GM23248 (cell line): ENCODE data around the gene LTBP3. TPM values are rescaled to one million over a fixed set of nuclear protein-coding genes. Genes with fewer than 3 reads are reported as not detected.
A peak's percentile ranks its signal among the peaks of the same experiment; 100 is the strongest.

Source experiments
- DNase-seq: peaks from one replicate; pipeline ENCODE4 v3.0.0-alpha.2; 2015
- H2AFZ ChIP-seq: fragments of 200-600 bp; sonication (generic); 2 replicates; pipeline ENCODE4 v1.6.1; 2016; ENCODE audit warnings: antibody characterized with exemption
- H3F3A ChIP-seq: fragments of 200-600 bp; sonication (generic); 2 replicates; pipeline ENCODE4 v1.6.1; 2016; ENCODE audit warnings: mild to moderate bottlenecking, antibody characterized with exemption, mixed run types; ENCODE audit not compliant: insufficient read depth
- H3K27ac ChIP-seq: fragments of 200-600 bp; sonication (generic); 2 replicates; pipeline ENCODE4 v1.5.1; 2016; ENCODE audit warnings: mild to moderate bottlenecking
- H3K27me3 ChIP-seq: fragments of 200-600 bp; sonication (generic); replicated peaks from 2 replicates; pipeline ENCODE4 v1.6.1; 2016; ENCODE audit warnings: mild to moderate bottlenecking; ENCODE audit not compliant: insufficient read depth
- H3K36me3 ChIP-seq: fragments of 200-600 bp; sonication (generic); 2 replicates; pipeline ENCODE4 v1.6.1; 2016; ENCODE audit warnings: low read depth, mild to moderate bottlenecking
- H3K4me1 ChIP-seq: fragments of 200-600 bp; sonication (generic); 2 replicates; pipeline ENCODE4 v1.6.1; 2016; ENCODE audit warnings: mild to moderate bottlenecking; ENCODE audit not compliant: insufficient read depth
- H3K4me2 ChIP-seq: fragments of 200-600 bp; sonication (generic); one replicate; pipeline ENCODE4 v1.6.1; 2016; ENCODE audit warnings: mild to moderate bottlenecking; ENCODE audit not compliant: unreplicated experiment
- H3K4me3 ChIP-seq: fragments of 200-600 bp; sonication (generic); 2 replicates; pipeline ENCODE4 v1.5.1; 2016; ENCODE audit warnings: mild to moderate bottlenecking
- H3K79me2 ChIP-seq: fragments of 200-600 bp; sonication (generic); 2 replicates; pipeline ENCODE4 v1.6.1; 2016; ENCODE audit warnings: mild to moderate bottlenecking; ENCODE audit not compliant: insufficient read depth
- H3K9ac ChIP-seq: fragments of 200-600 bp; sonication (generic); 2 replicates; pipeline ENCODE4 v1.6.1; 2016; ENCODE audit warnings: mild to moderate bottlenecking
- H3K9me2 ChIP-seq: fragments of 200-600 bp; sonication (generic); 2 replicates; pipeline ENCODE4 v1.6.1; 2016; ENCODE audit warnings: mixed run types, mild to moderate bottlenecking, moderate library complexity; ENCODE audit not compliant: insufficient read depth
- H3K9me3 ChIP-seq: fragments of 200-600 bp; sonication (generic); one replicate; pipeline ENCODE4 v1.6.1; 2017; ENCODE audit warnings: low read depth
- H4K20me1 ChIP-seq: fragments of 200-600 bp; sonication (generic); 2 replicates; pipeline ENCODE4 v1.6.0; 2016; ENCODE audit not compliant: insufficient read depth
- EZH2 ChIP-seq: fragments of 200-600 bp; sonication (generic); IDR thresholded peaks from 2 replicates; pipeline ENCODE4 v1.6.1; 2018; ENCODE audit warnings: antibody characterized with exemption, mild to moderate bottlenecking; ENCODE audit not compliant: insufficient read depth, poor library complexity, severe bottlenecking
- EZH2phosphoT487 ChIP-seq: fragments of 200-600 bp; sonication (generic); IDR thresholded peaks from 2 replicates; pipeline ENCODE4 v1.6.1; 2018; ENCODE audit warnings: antibody characterized with exemption, moderate library complexity, mild to moderate bottlenecking, low read depth; ENCODE audit not compliant: insufficient read depth
- WGBS, 2 experiments: methylation state at CpG; one replicate each; pipeline ENCODE4 v1.1.6; 2015 to 2017; ENCODE audit warnings: low lambda C conversion rate in 2 of 2, low coverage in 1 of 2; ENCODE audit errors: missing lambda C conversion rate in 2 of 2; 5-methylcytosine and 5-hydroxymethylcytosine counted together
- in situ Hi-C: fragments of 300-500 bp; cut with MboI; formaldehyde crosslinking; loops from 2 replicates; pipeline ENCODE4 v1.15.0; 2020
- polyA plus RNA-seq: library from polyadenylated mRNA; unstranded; fragments of >200 nt; fragmentation: Nextera tagmentation; extraction: Ambion mirVana; gene quantifications from 2 replicates; pipeline ENCODE4 v1.2.1, GENCODE V29; 2016
- total RNA-seq: library from RNA; depleted of rRNA; stranded (reverse); fragments of >200 nt; shearing (Covaris generic); gene quantifications from 2 replicates; pipeline ENCODE4 v1.2.3, GENCODE V29; 2014

LTBP3 gene
- total and polyA plus RNA-seq, 2 experiments from 2014 or later, result 39.6 to 112 TPM

DNA sequence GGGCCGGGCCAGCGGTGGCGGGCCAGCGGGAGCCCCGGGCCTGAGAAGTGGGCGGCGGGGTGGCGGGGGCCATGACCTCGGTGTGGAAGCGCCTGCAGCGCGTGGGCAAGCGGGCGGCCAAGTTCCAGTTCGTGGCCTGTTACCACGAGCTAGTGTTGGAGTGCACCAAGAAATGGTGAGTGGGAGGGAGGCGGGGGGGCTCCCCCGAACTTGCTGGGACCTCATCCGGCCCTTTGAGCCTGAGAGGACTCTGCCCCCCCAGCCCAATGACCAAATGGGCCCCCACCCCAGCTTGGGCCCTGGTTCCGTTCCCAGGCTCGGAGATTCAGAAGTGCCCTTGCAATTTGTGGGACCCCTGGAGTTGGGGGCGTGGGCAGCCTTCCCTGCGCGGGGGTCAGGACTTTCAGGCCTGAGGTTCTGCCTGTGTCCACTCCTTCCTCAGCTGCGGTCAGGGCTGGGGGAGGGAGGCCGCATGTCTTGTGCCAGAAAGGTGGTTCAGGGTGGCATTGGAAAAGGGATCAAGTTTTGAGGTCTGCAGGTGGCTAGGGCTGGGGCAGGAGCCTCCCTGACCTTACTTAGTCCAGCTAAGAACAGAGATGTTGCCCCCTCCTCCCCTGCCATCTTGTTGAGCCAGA lies 18.2 kb upstream of the LTBP3 start:
- in situ Hi-C loops, result no loop called here
- Histone ChIP-seq H3K4me1 (peaks cover 32% of the 10 kb centered on the region), H3K36me3 (no peaks in the 10 kb centered on the region; the same call in 1 of the 2 replicates), H3K4me2 (peak overlapping the region; percentile 88), H3K79me2 (peaks cover 48% of the 10 kb centered on the region), H3K9me2 (no peaks in the 10 kb centered on the region), H3K27me3 (no peaks in the 10 kb centered on the region), H3K9ac (peak overlapping the region; percentile 88), H3K27ac (peak overlapping the region; percentile 77), H3K4me3 (peak overlapping the region; percentile 92), H3F3A (peaks cover 10% of the 10 kb centered on the region), H3K9me3 (no peaks in the 10 kb centered on the region), H4K20me1 (no peaks in the 10 kb centered on the region), H2AFZ (0 out of 2 replicates have a peak overlapping the region, but pooled peaks have one; percentile 25)
- TF ChIP-seq EZH2 (no peak), EZH2phosphoT487 (no peak)
- DNase-seq, result peak; percentile 41
- WGBS, 2 experiments, result 3% methylated on average over 16 to 23 of the region's 26 CpGs

DNA sequence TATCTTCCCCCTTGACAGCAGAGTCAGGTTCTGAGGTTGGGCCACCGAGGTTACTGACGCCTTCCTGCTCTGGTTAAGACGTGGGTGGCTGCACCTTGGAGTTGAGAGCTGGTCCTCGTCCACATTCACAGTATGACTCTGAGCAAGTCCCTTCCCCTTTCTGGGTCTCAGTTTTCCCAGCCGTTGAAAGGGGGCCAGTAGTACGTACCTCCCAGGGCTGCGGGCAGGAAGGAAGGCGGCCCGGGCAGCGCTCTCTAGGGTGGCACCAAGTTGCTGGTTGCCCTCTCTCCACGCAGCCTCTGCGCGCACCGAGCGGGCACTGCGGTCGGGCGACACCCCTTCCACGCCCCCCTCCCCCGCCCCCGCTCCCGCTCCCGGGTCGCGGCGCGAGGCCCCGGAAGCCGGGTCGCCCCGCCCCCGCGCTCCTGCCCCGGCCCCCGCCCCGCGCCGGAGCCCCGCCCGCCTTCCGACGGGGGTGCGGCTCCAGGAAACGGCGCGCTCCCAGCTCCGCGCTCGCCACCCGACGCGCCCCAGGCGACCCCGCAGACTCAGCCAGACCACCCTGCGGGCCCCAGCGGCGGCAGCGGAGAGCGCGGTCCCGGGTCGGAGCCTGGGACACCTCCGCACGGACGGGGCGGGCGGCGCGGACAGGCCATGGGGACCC lies 17.5 kb upstream of the LTBP3 start, which contains the start of gene EHBP1L1:
TSS of gene EHBP1L1 (plus strand) at position 486 of the 664 bp plus-strand sequence. CDS start 250 bp downstream, outside the sequence.
- in situ Hi-C loops, result no loop called here
- H3K9me2 ChIP-seq, result no peaks in the 10 kb centered on the region
- H4K20me1 ChIP-seq, result no peaks in the 10 kb centered on the region
- peak within 1 kb of the TSS; percentile 92 for H3K4me3 ChIP-seq
- no peaks in the 10 kb centered on the region; the same call in 1 of the 2 replicates for H3K36me3 ChIP-seq
- H3K4me1 ChIP-seq, result peaks cover 36% of the 10 kb centered on the region
- H3F3A ChIP-seq, result peaks cover 10% of the 10 kb centered on the region
- H2AFZ ChIP-seq, result 0 out of 2 replicates have a peak within 1 kb of the TSS, but pooled peaks have one; percentile 25
- H3K27me3 ChIP-seq, result no peaks in the 10 kb centered on the region
- peak within 1 kb of the TSS; percentile 88 for H3K9ac ChIP-seq
- WGBS, 2 experiments, result 1 to 2% methylated on average over 33 to 46 of the region's 69 CpGs
- no peaks in the 10 kb centered on the region for H3K9me3 ChIP-seq
- peak; percentile 78 for DNase-seq
- peak within 1 kb of the TSS; percentile 88 for H3K4me2 ChIP-seq
- no peak for TF ChIP-seq EZH2
- TF ChIP-seq EZH2phosphoT487, result no peak
- H3K79me2 ChIP-seq, result peaks cover 54% of the 10 kb centered on the region
- peak within 1 kb of the TSS; percentile 77 for H3K27ac ChIP-seq

DNA sequence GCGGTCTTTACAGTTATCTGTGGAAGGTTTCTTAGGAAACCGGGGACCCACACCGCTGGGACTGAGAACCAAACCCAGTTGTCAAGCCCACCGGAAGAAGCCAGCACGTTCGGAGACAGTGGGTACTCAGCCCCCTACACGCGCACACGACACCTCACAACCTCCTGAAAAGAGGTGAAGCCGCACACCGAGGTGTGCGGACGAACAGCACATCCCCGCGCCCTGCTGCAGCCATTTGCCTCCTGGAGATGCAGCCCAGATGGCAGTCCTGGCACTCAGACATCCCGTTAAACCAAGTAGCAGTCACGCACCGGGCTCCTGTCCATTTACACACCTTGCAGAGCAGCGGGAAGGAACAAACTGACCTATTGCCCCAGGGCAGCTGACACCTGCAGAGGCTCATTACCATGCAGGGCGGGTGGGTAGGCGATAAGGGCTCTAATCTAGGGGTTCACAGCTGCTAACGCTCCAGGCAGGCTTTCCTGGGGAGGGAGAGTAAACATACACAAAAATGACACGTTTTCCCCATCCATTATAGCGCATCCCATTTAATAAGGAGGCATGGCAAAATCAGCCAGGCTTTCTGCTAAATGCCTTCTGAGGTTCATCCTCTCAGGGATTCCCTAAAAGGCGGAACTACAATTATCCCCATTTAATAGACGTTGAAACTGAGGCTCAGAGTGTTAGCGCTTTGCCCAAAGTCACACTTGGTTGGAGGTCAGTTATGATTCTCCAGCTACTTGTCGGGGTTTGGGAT lies 16.8 kb upstream of the LTBP3 start:
- Histone ChIP-seq H3K4me2 (peak overlapping the region; percentile 70), H4K20me1 (no peaks in the 10 kb centered on the region), H2AFZ (no peak overlapping the region), H3K9me2 (no peaks in the 10 kb centered on the region), H3K4me3 (peak overlapping the region; percentile 92), H3K36me3 (no peaks in the 10 kb centered on the region), H3K4me1 (peaks cover 36% of the 10 kb centered on the region), H3K9me3 (no peaks in the 10 kb centered on the region), H3F3A (peaks cover 10% of the 10 kb centered on the region), H3K27me3 (no peaks in the 10 kb centered on the region), H3K79me2 (peaks cover 59% of the 10 kb centered on the region), H3K9ac (peak overlapping the region; percentile 88), H3K27ac (peak overlapping the region; percentile 60)
- TF ChIP-seq EZH2 (no peak), EZH2phosphoT487 (no peak)
- peak; percentile 58 for DNase-seq
- in situ Hi-C loops, result no loop called here
- 36 to 41% methylated on average over 28 of the region's 28 CpGs for WGBS, 2 experiments

DNA sequence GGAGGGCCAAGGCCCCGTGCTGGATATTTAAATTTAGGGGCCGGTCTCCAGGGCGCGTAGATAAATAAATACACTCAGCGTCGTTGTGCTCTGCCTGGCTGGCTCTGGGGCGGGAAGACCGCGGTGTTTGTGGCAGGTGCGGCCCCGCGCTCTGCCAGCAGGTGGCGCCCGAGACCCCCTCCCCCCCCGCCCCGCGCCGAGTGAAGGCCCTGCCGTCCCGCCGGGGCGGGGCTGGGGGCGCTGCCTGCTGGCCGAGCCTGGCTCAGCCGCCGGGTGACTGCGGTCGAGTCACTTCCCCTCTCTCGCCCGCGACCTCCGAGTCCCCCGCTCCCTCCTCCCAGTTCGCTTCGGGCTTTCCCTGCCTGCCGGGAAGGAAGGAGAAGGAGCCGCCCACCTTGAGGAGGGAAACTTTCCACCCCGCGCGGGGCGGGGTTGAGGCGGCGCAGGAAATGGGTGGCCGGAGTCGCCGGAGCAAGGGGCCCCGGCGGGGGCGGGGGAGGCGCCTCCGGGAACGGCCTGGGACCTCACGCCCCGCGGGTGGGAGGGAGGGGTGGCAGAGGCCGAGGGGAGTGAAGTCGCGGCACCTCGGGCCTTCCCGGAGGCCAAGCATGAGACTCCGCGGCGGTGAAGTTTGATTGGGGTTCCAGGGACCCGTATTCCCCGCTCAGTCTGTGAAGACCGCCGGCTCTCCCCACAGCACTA lies 16.1 kb upstream of the LTBP3 start:
- Histone ChIP-seq H4K20me1 (no peaks in the 10 kb centered on the region), H3K4me1 (peaks cover 36% of the 10 kb centered on the region), H3F3A (peaks cover 13% of the 10 kb centered on the region), H3K79me2 (peaks cover 61% of the 10 kb centered on the region), H3K36me3 (no peaks in the 10 kb centered on the region), H2AFZ (no peak overlapping the region), H3K9ac (peak overlapping the region; percentile 92), H3K4me2 (peak overlapping the region; percentile 70), H3K9me2 (no peaks in the 10 kb centered on the region), H3K27ac (peak overlapping the region; percentile 72), H3K27me3 (no peaks in the 10 kb centered on the region), H3K4me3 (peak overlapping the region; percentile 92), H3K9me3 (no peaks in the 10 kb centered on the region)
- in situ Hi-C loops, result no loop called here
- 1 to 2% methylated on average over 21 to 65 of the region's 67 CpGs for WGBS, 2 experiments
- TF ChIP-seq EZH2 (no peak), EZH2phosphoT487 (no peak)
- DNase-seq, result peak; percentile 97
